Osteoblast (primary cell): Measurements from ENCODE around the gene OR10C1. TPM values are rescaled to one million over a fixed set of nuclear protein-coding genes. Genes with fewer than 3 reads are reported as not detected.

Experiments used
- DNase-seq: peaks from one replicate; pipeline ENCODE4 v3.0.0; 2011; ENCODE audit warnings: low spot score, mixed read lengths; ENCODE audit not compliant: insufficient read length; ENCODE audit errors: missing footprints
- H2AFZ ChIP-seq: 2 replicates; pipeline ENCODE4 v1.6.0; 2011; ENCODE audit warnings: mild to moderate bottlenecking, low read length
- H3K27ac ChIP-seq: 2 replicates; pipeline ENCODE4 v1.5.1; 2011; ENCODE audit warnings: mild to moderate bottlenecking, low read depth, low read length, moderate library complexity
- H3K27me3 ChIP-seq: 2 replicates; pipeline ENCODE4 v1.6.0; 2012; ENCODE audit warnings: mild to moderate bottlenecking, control low read depth, inconsistent platforms, low read length, moderate library complexity; ENCODE audit not compliant: insufficient read depth
- H3K36me3 ChIP-seq: 2 replicates; pipeline ENCODE4 v1.5.1; 2011; ENCODE audit warnings: mild to moderate bottlenecking, low read length, control low read depth, moderate library complexity; ENCODE audit not compliant: insufficient read depth
- H3K4me1 ChIP-seq: 2 replicates; pipeline ENCODE4 v1.5.1; 2011; ENCODE audit warnings: mild to moderate bottlenecking, low read length, control low read depth, moderate library complexity; ENCODE audit not compliant: insufficient read depth
- H3K4me2 ChIP-seq: 2 replicates; pipeline ENCODE4 v1.6.0; 2011; ENCODE audit warnings: mild to moderate bottlenecking, low read length; ENCODE audit not compliant: insufficient read depth
- H3K4me3 ChIP-seq: fragments of 200-600 bp; sonication (generic); 3 replicates; pipeline ENCODE4 v1.5.1; 2012; ENCODE audit warnings: mild to moderate bottlenecking, low read length, inconsistent platforms; ENCODE audit not compliant: insufficient read depth
- H3K79me2 ChIP-seq: 2 replicates; pipeline ENCODE4 v1.6.0; 2012; ENCODE audit warnings: mild to moderate bottlenecking, low read length, control low read depth, inconsistent platforms; ENCODE audit not compliant: insufficient read depth
- H3K9me3 ChIP-seq: 2 replicates; pipeline ENCODE4 v1.5.1; 2011; ENCODE audit warnings: low read depth, low read length, control low read depth
- H4K20me1 ChIP-seq: 2 replicates; pipeline ENCODE4 v1.6.0; 2012; ENCODE audit warnings: mild to moderate bottlenecking, low read length, control low read depth; ENCODE audit not compliant: insufficient read depth
- CTCF ChIP-seq: IDR thresholded peaks from 2 replicates; pipeline ENCODE4 v1.5.1; 2011; ENCODE audit warnings: mild to moderate bottlenecking, low read depth, low read length, moderate library complexity; ENCODE audit errors: extremely low read depth
- total RNA-seq: library from RNA; depleted of rRNA; stranded (reverse); fragments of >200 nt; gene quantifications from 2 replicates; pipeline ENCODE4 v1.2.3, GENCODE V29; 2012

OR10C1 gene
- total RNA-seq, 1 donor: not detected

- no peak overlapping the region for H2AFZ ChIP-seq
- H3K9me3 ChIP-seq: no peaks in the 10 kb centered on the region
- DNase-seq: no peak
- no peaks in the 10 kb centered on the region for H3K27me3 ChIP-seq
- H3K79me2 ChIP-seq: no peaks in the 10 kb centered on the region
- no peaks in the 10 kb centered on the region for H4K20me1 ChIP-seq
- no peak overlapping the region for H3K4me2 ChIP-seq
- H3K36me3 ChIP-seq: no peaks in the 10 kb centered on the region
- H3K4me1 ChIP-seq: no peaks in the 10 kb centered on the region
- no peak overlapping the region for H3K27ac ChIP-seq
- no peak for TF ChIP-seq CTCF
- no peak overlapping the region for H3K4me3 ChIP-seq
Measured at GRCh38 chr6:29447670-29448069, 8.6 kb downstream of the OR10C1 start.

- Histone ChIP-seq H3K79me2 (no peaks in the 10 kb centered on the region), H4K20me1 (no peaks in the 10 kb centered on the region), H3K4me3 (no peak overlapping the region), H3K27ac (no peak overlapping the region), H3K9me3 (peaks cover 3% of the 10 kb centered on the region), H3K27me3 (no peaks in the 10 kb centered on the region), H3K4me2 (no peak overlapping the region), H3K36me3 (no peaks in the 10 kb centered on the region), H3K4me1 (no peaks in the 10 kb centered on the region), H2AFZ (no peak overlapping the region)
- no peak for TF ChIP-seq CTCF
- DNase-seq: no peak
Measured at GRCh38 chr6:29451471-29452193, 12.5 kb downstream of the OR10C1 start.

GRCh38 chr6:29456971-29457370 lies 17.9 kb downstream of the OR10C1 start, which contains the start of the genes OR11A1 and OR2H1:
Gene OR11A1, minus strand, starts transcription at chr6:29457071. Its CDS starts 29,430 bp downstream, at chr6:29427641.
Gene OR2H1, plus strand, starts transcription at chr6:29457155. Its CDS starts 4,615 bp downstream, at chr6:29461770.
- H3K36me3 ChIP-seq: no peaks in the 10 kb centered on the region
- H3K79me2 ChIP-seq: no peaks in the 10 kb centered on the region
- no peaks in the 10 kb centered on the region for H3K27me3 ChIP-seq
- no peaks in the 10 kb centered on the region for H3K4me1 ChIP-seq
- no peak for TF ChIP-seq CTCF
- H3K4me2 ChIP-seq: no peak within 1 kb of the TSS
- no peaks in the 10 kb centered on the region for H4K20me1 ChIP-seq
- no peak within 1 kb of the TSS for H2AFZ ChIP-seq
- no peak within 1 kb of the TSS for H3K27ac ChIP-seq
- DNase-seq: no peak
- no peak within 1 kb of the TSS for H3K4me3 ChIP-seq
- peaks cover 3% of the 10 kb centered on the region for H3K9me3 ChIP-seq

- H3K9me3 ChIP-seq: no peaks in the 10 kb centered on the region
- DNase-seq: no peak
- H3K4me1 ChIP-seq: no peaks in the 10 kb centered on the region
- H3K4me3 ChIP-seq: no peak overlapping the region
- H2AFZ ChIP-seq: no peak overlapping the region
- H3K36me3 ChIP-seq: no peaks in the 10 kb centered on the region
- no peaks in the 10 kb centered on the region for H3K27me3 ChIP-seq
- H3K27ac ChIP-seq: no peak overlapping the region
- no peak overlapping the region for H3K4me2 ChIP-seq
- H4K20me1 ChIP-seq: no peaks in the 10 kb centered on the region
- H3K79me2 ChIP-seq: no peaks in the 10 kb centered on the region
- no peak for TF ChIP-seq CTCF
Measured at GRCh38 chr6:29461021-29461814, 22.1 kb downstream of the OR10C1 start.
